NCI-H524 (cell line): Measurements from ENCODE around the gene SATB2.

Source experiments
- DNase-seq, 2 experiments: peaks; one replicate each; lab custom pipeline; 2025; lab: John Stamatoyannopoulos, UW

SATB2 gene

GRCh38 chr2:199452260-199452990, 5.3 kb downstream of the SATB2 start:
- no peak for DNase-seq

- DNase-seq, result no peak
Observed at GRCh38 chr2:199449956-199450355, 7.8 kb downstream of the SATB2 start.

GRCh38 chr2:199449455-199449854, 8.3 kb downstream of the SATB2 start:
- no peak for DNase-seq

GRCh38 chr2:199446996-199447576, 10.7 kb downstream of the SATB2 start:
- no peak for DNase-seq

- DNase-seq, result no peak
Observed at GRCh38 chr2:199444749-199445148, 13.0 kb downstream of the SATB2 start.

- no peak for DNase-seq
Observed at GRCh38 chr2:199443589-199444130, 14.1 kb downstream of the SATB2 start.

- no peak for DNase-seq
Observed at GRCh38 chr2:199442173-199442572, 15.6 kb downstream of the SATB2 start.

- DNase-seq, result no peak
Observed at GRCh38 chr2:199441759-199442158, 16.0 kb downstream of the SATB2 start.

GRCh38 chr2:199440118-199440517, 17.6 kb downstream of the SATB2 start:
- DNase-seq, result no peak

GRCh38 chr2:199439542-199439941, 18.2 kb downstream of the SATB2 start:
- DNase-seq, result no peak

- peak in 1 of 2 experiments; percentile 7 for DNase-seq
Observed at GRCh38 chr2:199439066-199439465, 18.7 kb downstream of the SATB2 start.

- DNase-seq, result no peak
Observed at GRCh38 chr2:199434555-199434954, 23.2 kb downstream of the SATB2 start.

GRCh38 chr2:199433204-199433832, 24.4 kb downstream of the SATB2 start:
- DNase-seq, result no peak

GRCh38 chr2:199431746-199432213, 26.0 kb downstream of the SATB2 start:
- no peak for DNase-seq

- no peak for DNase-seq
Observed at GRCh38 chr2:199430214-199430613, 27.5 kb downstream of the SATB2 start.

- DNase-seq, result no peak
Observed at GRCh38 chr2:199428291-199428690, 29.4 kb downstream of the SATB2 start.

- DNase-seq, result no peak
Observed at GRCh38 chr2:199424160-199424559, 33.6 kb downstream of the SATB2 start.

GRCh38 chr2:199419428-199419827, 38.3 kb downstream of the SATB2 start:
- no peak for DNase-seq

- no peak for DNase-seq
Observed at GRCh38 chr2:199414465-199414864, 43.3 kb downstream of the SATB2 start.

- no peak for DNase-seq
Observed at GRCh38 chr2:199414001-199414400, 43.7 kb downstream of the SATB2 start.

- no peak for DNase-seq
Observed at GRCh38 chr2:199409759-199410529, 47.8 kb downstream of the SATB2 start.

GRCh38 chr2:199407421-199407820, 50.3 kb downstream of the SATB2 start:
- DNase-seq, result no peak
